OCI-LY7 (cell line): Measurements from ENCODE around the gene FLRT1. TPM values are rescaled to one million over a fixed set of nuclear protein-coding genes. Genes with fewer than 3 reads are reported as not detected.

ENCODE experiments used
- BruUV-seq: library from RNA; stranded (reverse); fragments of 400-500 nt; replicated peaks from 2 replicates; lab custom pipeline; 2021; lab: Mats Ljungman, UMichigan
- CTCF ChIA-PET: fragments of 300-600 bp; sonication (Branson Sonifier 250); formaldehyde crosslinking; loops from one replicate; lab custom pipeline; 2022; ENCODE audit warnings: antibody characterized with exemption; ENCODE audit not compliant: unreplicated experiment; lab: Charles Lee
- POLR2A ChIA-PET: fragments of 300-600 bp; sonication (Branson Sonifier 250); formaldehyde crosslinking; loops from one replicate; lab custom pipeline; 2022; ENCODE audit warnings: antibody characterized with exemption; lab: Charles Lee
- DNase-seq: peaks from one replicate; pipeline ENCODE4 v3.0.0-alpha.2; 2015; ENCODE audit warnings: low spot score
- H2AFZ ChIP-seq: fragments of 200-600 bp; sonication (generic), shearing (Covaris generic); 2 replicates; pipeline ENCODE4 v1.6.1; 2014; ENCODE audit warnings: mild to moderate bottlenecking, antibody characterized with exemption, low read length, moderate library complexity
- H3K27ac ChIP-seq: fragments of 200-600 bp; sonication (generic); 2 replicates; pipeline ENCODE4 v1.5.1; 2014; ENCODE audit warnings: mixed run types, low read depth, mild to moderate bottlenecking, moderate library complexity, low read length, inconsistent platforms; ENCODE audit not compliant: poor library complexity, severe bottlenecking
- H3K36me3 ChIP-seq: fragments of 200-600 bp; sonication (generic); 2 replicates; pipeline ENCODE4 v1.6.1; 2014; ENCODE audit warnings: mild to moderate bottlenecking, antibody characterized with exemption, low read length, moderate library complexity, mixed read lengths; ENCODE audit not compliant: insufficient read depth
- H3K4me1 ChIP-seq: fragments of 200-600 bp; sonication (generic); 2 replicates; pipeline ENCODE4 v1.5.1; 2014; ENCODE audit warnings: mild to moderate bottlenecking, low read length; ENCODE audit not compliant: insufficient read depth, poor library complexity, severe bottlenecking
- H3K4me2 ChIP-seq: fragments of 200-600 bp; sonication (generic); 2 replicates; pipeline ENCODE4 v1.6.1; 2014; ENCODE audit warnings: mild to moderate bottlenecking, low read length
- H3K4me3 ChIP-seq: fragments of 200-600 bp; sonication (generic); 2 replicates; pipeline ENCODE4 v1.5.1; 2014; ENCODE audit warnings: mild to moderate bottlenecking, low read depth, low read length; ENCODE audit not compliant: poor library complexity, severe bottlenecking
- H3K79me2 ChIP-seq: fragments of 200-600 bp; sonication (generic); 2 replicates; pipeline ENCODE4 v1.6.1; 2016; ENCODE audit warnings: low read depth, mild to moderate bottlenecking, low read length, moderate library complexity, mixed read lengths; ENCODE audit not compliant: insufficient read depth
- H3K9me2 ChIP-seq: fragments of 200-600 bp; sonication (generic); 2 replicates; pipeline ENCODE4 v1.6.1; 2016; ENCODE audit warnings: mild to moderate bottlenecking, low read length, mixed read lengths; ENCODE audit not compliant: insufficient read depth
- H3K9me3 ChIP-seq: fragments of 200-600 bp; sonication (generic); 2 replicates; pipeline ENCODE4 v1.6.1; 2014; ENCODE audit warnings: mild to moderate bottlenecking, mixed run types, low read length, mixed read lengths
- H4K20me1 ChIP-seq: fragments of 200-600 bp; sonication (generic); 2 replicates; pipeline ENCODE4 v1.6.1; 2014; ENCODE audit warnings: mild to moderate bottlenecking, antibody characterized with exemption, low read length, moderate library complexity, mixed read lengths; ENCODE audit not compliant: insufficient read depth
- CTCF ChIP-seq: fragments of 200-600 bp; sonication (generic); conservative IDR thresholded peaks from 2 replicates; pipeline ENCODE4 v1.5.1; 2014; ENCODE audit warnings: mild to moderate bottlenecking, antibody characterized with exemption, low read length, moderate library complexity, mixed read lengths
- EZH2phosphoT487 ChIP-seq: fragments of 200-600 bp; sonication (generic); IDR thresholded peaks from 2 replicates; pipeline ENCODE4 v1.6.1; 2018; ENCODE audit warnings: low read depth, borderline replicate concordance, mild to moderate bottlenecking, mixed run types, antibody characterized with exemption, low read length, moderate library complexity, mixed read lengths
- intact Hi-C: fragments of 100-400 bp; cut with micrococcal nuclease; formaldehyde crosslinking; loops from one replicate; pipeline ENCODE4 v1.10.0; 2022; ENCODE audit not compliant: unreplicated experiment
- total RNA-seq, 2 experiments: library from RNA; depleted of rRNA in 1 of 2; stranded (reverse); fragments of >200 nt in 1 of 2; shearing (Covaris generic) in 1 of 2; gene quantifications; 2 replicates each; pipeline ENCODE4 v1.2.3, GENCODE V29; 2014 to 2022

FLRT1 gene
- total RNA-seq, 2 experiments from 2014 or later, result not detected

- intact Hi-C loops, result no loop called here
- H3K36me3 ChIP-seq, result no peaks in the 10 kb centered on the region
- no peaks in the 10 kb centered on the region for H3K9me2 ChIP-seq
- no peaks in the 10 kb centered on the region for H4K20me1 ChIP-seq
- CTCF ChIA-PET, result interaction anchor here (0.6 kb wide), 1 partner anchor 41 kb away, joined by 3 read pairs; no protein-coding TSS in a partner anchor
- H3K79me2 ChIP-seq, result no peaks in the 10 kb centered on the region
- no peak overlapping the region for H3K4me3 ChIP-seq
- no peak for TF ChIP-seq CTCF
- TF ChIP-seq EZH2phosphoT487, result no peak
- no peak overlapping the region for H3K4me2 ChIP-seq
- H2AFZ ChIP-seq, result no peak overlapping the region
- BruUV-seq, result no TSS peak
- no peak overlapping the region for H3K27ac ChIP-seq
- POLR2A ChIA-PET, result no interaction called here
- no peak for DNase-seq
- no peaks in the 10 kb centered on the region for H3K4me1 ChIP-seq
- no peaks in the 10 kb centered on the region for H3K9me3 ChIP-seq
Observed at GRCh38 chr11:64042301-64042700, 6.6 kb downstream of the FLRT1 start.

GRCh38 chr11:64043545-64043944, 7.8 kb downstream of the FLRT1 start:
- no peak overlapping the region for H2AFZ ChIP-seq

More at GRCh38 chr11:64043545-64043944, 7.8 kb downstream of the FLRT1 start:
- intact Hi-C loops, result no loop called here
- H3K4me2 ChIP-seq, result no peak overlapping the region
- H4K20me1 ChIP-seq, result no peaks in the 10 kb centered on the region
- no peak overlapping the region for H3K27ac ChIP-seq
- H3K9me2 ChIP-seq, result no peaks in the 10 kb centered on the region
- no peak overlapping the region for H3K4me3 ChIP-seq
- no peaks in the 10 kb centered on the region for H3K9me3 ChIP-seq
- CTCF ChIA-PET, result no interaction called here
- H3K36me3 ChIP-seq, result no peaks in the 10 kb centered on the region
- no peak for DNase-seq
- POLR2A ChIA-PET, result no interaction called here
- TF ChIP-seq EZH2phosphoT487 (no peak), CTCF (no peak)
- H3K4me1 ChIP-seq, result no peaks in the 10 kb centered on the region
- H3K79me2 ChIP-seq, result no peaks in the 10 kb centered on the region
- BruUV-seq, result no TSS peak
